Fibroblast of lung (primary cell): Measurements from ENCODE around the gene NANS.

Source experiments
- EZH2 ChIP-seq: IDR thresholded peaks from 2 replicates; pipeline ENCODE4 v1.5.1; 2012; ENCODE audit warnings: low read length, control low read depth, mild to moderate bottlenecking; ENCODE audit errors: missing control alignments
- TF ChIP-seq, protein P1 (sequence below), 2 donors: IDR thresholded peaks in 1 of 2; conservative IDR thresholded peaks in 1 of 2; 1 replicate in 1 of 2; 2 replicates in 1 of 2; pipeline ENCODE4 v1.5.1; 2011 to 2012; ENCODE audit warnings: low read length in 2 of 2, control low read depth in 1 of 2, inconsistent platforms in 1 of 2, low read depth in 1 of 2, mild to moderate bottlenecking in 1 of 2

DNA sequence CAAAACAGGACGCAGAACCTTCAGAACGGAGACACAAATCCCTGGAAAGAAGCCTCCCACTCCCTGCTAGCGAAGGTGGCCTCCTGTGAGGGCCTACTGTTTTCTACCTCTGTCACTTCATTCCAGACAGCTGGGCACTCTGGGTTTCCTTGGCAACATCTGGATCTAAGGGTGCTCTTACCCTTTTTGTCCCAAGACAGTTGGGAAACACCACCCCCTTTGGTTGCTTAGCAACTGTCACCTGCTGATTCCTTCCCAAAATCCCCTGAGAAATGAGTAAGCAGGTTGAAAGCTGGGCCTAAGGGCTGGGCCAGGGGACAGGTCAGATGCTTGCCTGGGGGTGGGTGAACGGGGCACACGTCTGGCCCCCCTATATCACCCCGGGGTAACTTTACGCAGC lies 29.4 kb downstream of the NANS start:
- TF ChIP-seq, protein P1, sequence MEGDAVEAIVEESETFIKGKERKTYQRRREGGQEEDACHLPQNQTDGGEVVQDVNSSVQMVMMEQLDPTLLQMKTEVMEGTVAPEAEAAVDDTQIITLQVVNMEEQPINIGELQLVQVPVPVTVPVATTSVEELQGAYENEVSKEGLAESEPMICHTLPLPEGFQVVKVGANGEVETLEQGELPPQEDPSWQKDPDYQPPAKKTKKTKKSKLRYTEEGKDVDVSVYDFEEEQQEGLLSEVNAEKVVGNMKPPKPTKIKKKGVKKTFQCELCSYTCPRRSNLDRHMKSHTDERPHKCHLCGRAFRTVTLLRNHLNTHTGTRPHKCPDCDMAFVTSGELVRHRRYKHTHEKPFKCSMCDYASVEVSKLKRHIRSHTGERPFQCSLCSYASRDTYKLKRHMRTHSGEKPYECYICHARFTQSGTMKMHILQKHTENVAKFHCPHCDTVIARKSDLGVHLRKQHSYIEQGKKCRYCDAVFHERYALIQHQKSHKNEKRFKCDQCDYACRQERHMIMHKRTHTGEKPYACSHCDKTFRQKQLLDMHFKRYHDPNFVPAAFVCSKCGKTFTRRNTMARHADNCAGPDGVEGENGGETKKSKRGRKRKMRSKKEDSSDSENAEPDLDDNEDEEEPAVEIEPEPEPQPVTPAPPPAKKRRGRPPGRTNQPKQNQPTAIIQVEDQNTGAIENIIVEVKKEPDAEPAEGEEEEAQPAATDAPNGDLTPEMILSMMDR (conservative IDR thresholded peaks at IDR 0.05 in 1 of 2, IDR thresholded peaks at IDR 0.05 in 1 of 2; ENCODE audit: low read depth in 1 of 2, low read length in 2 of 2): no peak
- no peak for TF ChIP-seq EZH2
